Breast epithelium (tissue), 3 donors: Measurements from ENCODE around the gene CFAP54.

Source experiments
- POLR2A ChIP-seq: fragments of 450-650 bp; IDR thresholded peaks from one replicate; pipeline ENCODE4 v1.6.1; 2016; ENCODE audit warnings: antibody characterized with exemption, mild to moderate bottlenecking, moderate library complexity
- TF ChIP-seq, protein P1 (sequence below), 3 donors: fragments of 450-650 bp; IDR thresholded peaks; one replicate each; pipeline ENCODE4 v1.5.1; 2016 to 2017; ENCODE audit warnings: antibody characterized with exemption in 3 of 3, mild to moderate bottlenecking in 3 of 3, moderate library complexity in 3 of 3

GRCh38 chr12:96448300-96448699 lies 41.1 kb upstream of the CFAP54 start:
- TF ChIP-seq, protein P1, sequence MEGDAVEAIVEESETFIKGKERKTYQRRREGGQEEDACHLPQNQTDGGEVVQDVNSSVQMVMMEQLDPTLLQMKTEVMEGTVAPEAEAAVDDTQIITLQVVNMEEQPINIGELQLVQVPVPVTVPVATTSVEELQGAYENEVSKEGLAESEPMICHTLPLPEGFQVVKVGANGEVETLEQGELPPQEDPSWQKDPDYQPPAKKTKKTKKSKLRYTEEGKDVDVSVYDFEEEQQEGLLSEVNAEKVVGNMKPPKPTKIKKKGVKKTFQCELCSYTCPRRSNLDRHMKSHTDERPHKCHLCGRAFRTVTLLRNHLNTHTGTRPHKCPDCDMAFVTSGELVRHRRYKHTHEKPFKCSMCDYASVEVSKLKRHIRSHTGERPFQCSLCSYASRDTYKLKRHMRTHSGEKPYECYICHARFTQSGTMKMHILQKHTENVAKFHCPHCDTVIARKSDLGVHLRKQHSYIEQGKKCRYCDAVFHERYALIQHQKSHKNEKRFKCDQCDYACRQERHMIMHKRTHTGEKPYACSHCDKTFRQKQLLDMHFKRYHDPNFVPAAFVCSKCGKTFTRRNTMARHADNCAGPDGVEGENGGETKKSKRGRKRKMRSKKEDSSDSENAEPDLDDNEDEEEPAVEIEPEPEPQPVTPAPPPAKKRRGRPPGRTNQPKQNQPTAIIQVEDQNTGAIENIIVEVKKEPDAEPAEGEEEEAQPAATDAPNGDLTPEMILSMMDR (IDR thresholded peaks at IDR 0.05) = no peak
- no peak for TF ChIP-seq POLR2A
